ENCODE measurements around the gene NID1. TPM values are rescaled to one million over a fixed set of nuclear protein-coding genes. Genes with fewer than 3 reads are reported as not detected.

The NID1 gene
- total RNA-seq, 1 donor from 2014 or later, result 0.11 TPM

DNA sequence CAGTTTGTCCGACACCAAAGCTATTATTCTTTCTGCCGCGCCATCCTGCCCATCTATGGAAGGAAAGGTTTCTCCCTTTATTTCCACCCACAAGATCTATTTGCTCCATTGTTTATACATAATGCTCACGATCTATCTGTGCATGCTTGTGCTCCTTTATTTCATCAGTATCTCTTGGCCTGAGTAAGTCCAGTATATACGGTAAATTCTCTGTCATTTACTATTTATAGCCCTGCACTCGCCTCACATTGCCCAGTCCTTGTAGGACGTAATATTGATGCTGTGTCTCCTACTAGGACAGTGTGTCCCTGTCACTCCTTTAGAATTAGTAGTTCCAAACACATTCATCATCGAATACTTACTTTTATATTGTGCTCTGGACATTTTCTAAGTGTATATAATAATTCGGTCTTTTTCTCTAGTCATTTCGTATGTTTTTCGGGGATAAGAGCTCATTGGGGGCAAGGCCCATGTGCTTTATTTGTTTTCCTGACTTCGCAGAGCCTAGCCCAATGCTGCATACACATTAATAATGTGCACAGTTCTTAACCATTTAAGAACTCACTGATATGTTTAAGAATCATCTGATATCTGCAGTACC lies 3.1 kb upstream of the NID1 start:
- intact Hi-C loops (cut with micrococcal nuclease), result loop anchor here (2.0 to 10.0 kb wide), 3 partner anchors 69 to 563 kb away; partner anchors contain the start of genes B3GALNT2 and LYST

DNA sequence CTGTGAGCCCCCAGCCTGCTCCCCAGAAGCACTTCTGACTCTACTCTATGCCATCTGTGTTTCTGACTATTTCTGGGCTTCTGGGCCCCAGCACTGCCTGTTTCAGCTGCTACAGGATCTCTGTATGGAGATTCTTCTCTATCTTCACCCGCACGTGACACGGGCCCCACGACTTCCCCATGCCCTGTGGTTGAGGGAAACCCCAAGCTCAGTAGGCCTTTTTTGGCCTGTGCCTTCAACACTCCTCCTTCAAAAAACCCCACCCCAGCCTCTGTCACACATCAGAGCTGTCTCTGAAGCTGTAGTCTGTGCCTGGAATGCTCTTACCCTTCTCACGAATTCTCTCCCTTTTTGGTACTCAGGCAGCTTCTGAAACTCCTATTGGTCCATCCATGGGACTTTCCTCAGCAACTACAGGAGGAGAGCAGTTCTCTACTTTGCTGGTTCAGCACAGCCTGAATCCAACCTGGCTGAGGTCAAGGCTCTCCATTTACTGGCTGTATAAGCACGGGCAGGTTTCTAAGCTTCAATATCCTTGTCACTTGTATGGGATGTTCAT lies 2.0 kb upstream of the NID1 start:
- intact Hi-C loops (cut with micrococcal nuclease), result loop anchor here (2.0 to 10.0 kb wide), 3 partner anchors 68 to 562 kb away; partner anchors contain the start of genes B3GALNT2 and LYST

DNA sequence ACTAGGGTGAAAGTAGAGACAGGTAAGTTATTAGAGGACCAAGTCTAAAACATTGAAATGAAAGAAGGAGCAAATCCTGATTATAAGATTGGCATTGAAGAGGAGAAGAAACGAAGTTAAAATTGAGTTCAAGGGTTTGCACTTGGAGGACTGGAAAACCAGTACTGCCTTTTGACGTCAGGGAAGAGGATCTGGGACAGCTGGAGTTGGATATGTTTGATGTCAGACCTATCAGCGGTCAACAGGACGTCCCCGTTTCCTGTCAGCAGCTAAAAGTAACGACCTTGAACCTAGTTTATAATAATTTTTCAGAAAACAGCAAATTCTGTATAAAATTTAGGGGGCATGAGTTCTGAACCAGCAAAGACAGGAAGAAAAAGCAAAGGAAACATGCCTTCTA lies 1.2 kb upstream of the NID1 start:
- intact Hi-C loops (cut with micrococcal nuclease), result loop anchor here (2.0 to 10.0 kb wide), 3 partner anchors 67 to 561 kb away; partner anchors contain the start of genes B3GALNT2 and LYST

DNA sequence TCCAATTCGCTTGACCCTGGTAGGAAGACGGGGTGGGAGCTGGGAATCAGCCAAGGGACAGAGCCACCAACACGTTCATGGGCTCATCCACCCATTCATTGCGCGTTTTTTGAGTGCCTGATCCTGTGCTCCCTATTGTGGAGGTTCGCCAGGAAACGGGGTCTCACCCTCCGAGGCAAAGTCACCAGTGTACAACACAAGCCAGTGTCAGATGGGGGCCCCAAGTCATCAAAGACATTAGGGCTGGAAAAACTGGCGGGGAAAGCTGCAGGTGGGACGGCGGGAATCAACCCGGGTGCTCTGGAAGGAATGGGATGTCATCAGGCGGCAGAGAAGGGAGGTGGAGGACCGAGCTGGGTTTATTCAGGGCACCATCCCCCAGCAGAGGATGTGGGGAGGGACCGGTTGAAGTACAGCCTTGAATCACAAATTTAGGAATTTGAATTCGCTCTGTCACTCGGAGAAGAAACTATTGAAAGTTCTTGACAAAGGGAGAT lies 667 bp upstream of the NID1 start:
- intact Hi-C loops (cut with micrococcal nuclease), result loop anchor here (2.0 to 10.0 kb wide), 3 partner anchors 67 to 561 kb away; partner anchors contain the start of genes B3GALNT2 and LYST

DNA sequence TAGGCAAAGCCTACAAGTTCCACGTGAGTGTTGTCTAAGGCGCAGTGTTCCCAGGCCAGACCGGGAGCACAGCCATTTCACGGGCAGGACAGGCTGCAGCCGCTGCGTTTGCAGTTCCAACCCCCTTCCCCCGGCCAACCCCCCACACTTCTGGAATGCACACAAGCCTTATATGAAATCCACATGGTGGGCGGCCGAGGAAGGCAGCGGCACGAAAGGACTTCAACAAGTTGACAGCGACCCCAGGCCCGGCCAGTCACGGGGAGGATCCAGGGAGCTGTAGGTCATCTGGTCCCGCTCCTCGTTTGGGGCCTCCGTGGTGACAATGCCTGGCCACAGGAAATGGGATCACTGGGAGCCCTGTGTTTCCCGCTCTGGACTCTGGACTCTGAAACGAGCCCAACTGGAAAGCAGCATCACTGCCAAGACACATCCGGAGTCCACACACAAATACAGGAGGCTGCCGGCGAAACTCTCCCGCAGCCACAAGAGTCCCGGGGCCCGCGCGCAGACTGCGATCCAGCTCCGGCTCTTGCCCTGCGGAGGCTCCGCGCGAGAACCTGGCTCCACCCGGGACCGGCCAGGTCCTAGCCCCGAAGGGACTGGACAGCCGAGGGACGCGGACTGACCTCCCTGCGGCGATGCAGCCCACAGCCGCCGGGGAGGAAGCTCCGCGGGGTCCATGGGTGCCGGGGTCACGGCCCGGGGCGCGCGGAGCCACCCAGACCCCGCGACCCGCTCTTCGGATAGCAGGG lies 794 bp downstream of the NID1 start:
- intact Hi-C loops (cut with micrococcal nuclease), result loop anchor here (10.0 kb wide), 1 partner anchor 559 kb away; the partner anchor contains the start of gene B3GALNT2

DNA sequence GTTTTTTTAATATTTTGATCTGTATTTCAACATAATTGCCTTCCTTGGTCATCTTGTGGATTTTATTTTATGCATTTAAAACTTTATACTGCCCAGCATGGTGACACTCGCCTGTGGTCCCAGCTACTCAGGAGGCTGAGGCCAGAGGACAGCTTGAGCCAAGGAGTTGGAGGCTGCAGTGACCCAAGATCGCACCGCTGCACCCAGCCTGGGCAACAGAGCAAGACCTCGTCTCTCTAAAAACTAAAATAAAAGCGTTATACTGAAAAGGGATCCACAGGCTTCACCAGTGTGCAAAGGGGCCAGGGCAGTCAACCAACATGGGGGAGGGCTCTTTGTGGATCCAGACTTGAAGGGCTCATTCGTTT lies 1.4 kb downstream of the NID1 start:
- intact Hi-C loops (cut with micrococcal nuclease), result loop anchor here (10.0 kb wide), 1 partner anchor 559 kb away; the partner anchor contains the start of gene B3GALNT2

DNA sequence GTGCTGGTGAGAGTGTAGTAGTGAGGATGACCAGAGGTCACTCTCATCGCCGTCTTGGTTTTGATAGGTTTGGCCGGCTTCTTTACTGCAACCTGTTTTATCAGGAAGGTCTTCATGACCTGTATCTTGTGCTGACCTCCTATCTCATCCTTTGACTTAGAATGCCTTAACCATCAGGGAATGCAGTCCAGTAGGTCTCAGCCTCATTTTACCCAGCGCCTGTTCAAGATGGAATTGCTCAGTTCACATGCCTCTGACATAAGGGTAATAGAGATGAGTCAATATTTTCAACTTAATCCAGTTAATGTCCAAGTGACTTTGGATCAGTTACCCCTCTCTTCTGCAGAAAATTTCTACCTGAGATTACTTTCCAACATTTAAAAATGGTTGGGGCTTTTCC lies 4.6 kb downstream of the NID1 start:
- intact Hi-C loops (cut with micrococcal nuclease), result loop anchor here (10.0 kb wide), 1 partner anchor 555 kb away; the partner anchor contains the start of gene B3GALNT2

DNA sequence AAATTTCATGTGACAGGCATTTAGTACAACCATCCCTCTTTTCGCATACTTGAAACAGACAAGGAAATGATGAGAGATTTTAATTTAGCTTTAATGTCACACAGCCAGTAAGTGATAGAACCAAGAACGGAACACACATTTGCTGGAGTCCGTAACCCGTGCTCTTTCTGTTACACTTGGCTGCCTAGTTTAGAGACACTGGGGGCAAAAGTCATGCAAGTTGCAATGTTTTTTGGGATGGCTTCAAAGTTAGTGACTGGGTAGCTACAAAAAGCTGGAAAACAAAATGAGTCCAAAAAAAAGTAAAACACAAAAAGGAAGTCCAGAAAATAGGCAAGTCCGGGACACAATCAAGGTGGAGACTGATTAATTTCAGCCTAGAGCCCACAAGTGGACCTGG lies 5.9 kb downstream of the NID1 start:
- intact Hi-C loops (cut with micrococcal nuclease), result no loop called here

DNA sequence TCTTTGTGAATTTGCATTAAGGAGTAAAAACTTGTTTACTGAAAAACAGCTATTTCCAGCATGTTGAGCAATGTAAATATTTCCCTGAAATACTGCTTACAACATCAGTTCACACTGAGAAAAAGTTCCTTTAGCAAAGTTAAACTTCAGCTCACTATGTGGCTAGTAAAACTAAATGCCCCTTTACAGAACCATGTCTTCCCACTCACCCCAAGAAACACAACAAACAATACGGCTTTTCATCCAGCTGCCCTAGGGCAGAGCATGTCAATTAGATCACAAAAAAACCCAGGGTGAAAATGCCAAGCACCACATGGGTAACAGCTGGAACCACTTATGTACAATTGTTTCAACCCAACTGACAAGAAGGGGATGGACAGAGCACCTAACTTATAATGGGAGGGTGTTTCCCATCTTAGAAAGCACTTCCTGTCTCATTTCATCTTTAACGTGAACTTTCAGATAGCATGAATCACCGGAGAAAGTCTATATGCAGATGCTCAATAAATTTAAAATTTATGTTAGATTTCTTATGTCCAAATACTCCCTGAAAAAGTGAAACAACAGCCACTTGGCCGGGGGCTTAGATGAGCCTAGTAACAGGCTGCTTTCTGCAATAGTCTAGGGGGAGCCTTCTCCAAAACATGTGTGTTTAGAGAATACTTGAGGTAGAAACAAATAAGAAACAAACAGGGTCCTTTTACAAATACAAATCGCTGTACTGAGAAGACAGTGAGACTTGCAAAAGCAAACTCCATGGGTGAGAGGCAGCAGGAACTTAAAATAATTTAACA lies 6.6 kb downstream of the NID1 start:
- intact Hi-C loops (cut with micrococcal nuclease), result no loop called here

DNA sequence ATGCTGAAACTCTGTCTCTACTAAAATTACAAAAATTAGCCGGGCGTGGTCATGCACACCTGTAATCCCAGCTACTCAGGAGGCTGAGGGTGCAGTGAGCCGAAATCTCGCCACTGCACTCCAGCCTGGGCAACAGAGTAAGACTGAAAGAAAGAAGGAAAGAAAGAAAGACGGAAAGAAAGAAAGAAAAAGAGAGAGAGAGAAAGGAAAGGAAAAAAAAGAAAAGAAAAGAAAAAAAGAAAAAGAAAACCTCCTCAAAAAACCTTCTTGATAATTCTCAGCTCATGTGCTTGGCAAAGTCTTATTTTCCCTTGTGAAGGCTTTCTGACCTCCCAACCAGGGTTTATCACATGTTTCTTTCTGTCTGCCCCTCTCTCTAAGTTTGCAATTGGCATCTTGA lies 7.3 kb downstream of the NID1 start:
- intact Hi-C loops (cut with micrococcal nuclease), result no loop called here

DNA sequence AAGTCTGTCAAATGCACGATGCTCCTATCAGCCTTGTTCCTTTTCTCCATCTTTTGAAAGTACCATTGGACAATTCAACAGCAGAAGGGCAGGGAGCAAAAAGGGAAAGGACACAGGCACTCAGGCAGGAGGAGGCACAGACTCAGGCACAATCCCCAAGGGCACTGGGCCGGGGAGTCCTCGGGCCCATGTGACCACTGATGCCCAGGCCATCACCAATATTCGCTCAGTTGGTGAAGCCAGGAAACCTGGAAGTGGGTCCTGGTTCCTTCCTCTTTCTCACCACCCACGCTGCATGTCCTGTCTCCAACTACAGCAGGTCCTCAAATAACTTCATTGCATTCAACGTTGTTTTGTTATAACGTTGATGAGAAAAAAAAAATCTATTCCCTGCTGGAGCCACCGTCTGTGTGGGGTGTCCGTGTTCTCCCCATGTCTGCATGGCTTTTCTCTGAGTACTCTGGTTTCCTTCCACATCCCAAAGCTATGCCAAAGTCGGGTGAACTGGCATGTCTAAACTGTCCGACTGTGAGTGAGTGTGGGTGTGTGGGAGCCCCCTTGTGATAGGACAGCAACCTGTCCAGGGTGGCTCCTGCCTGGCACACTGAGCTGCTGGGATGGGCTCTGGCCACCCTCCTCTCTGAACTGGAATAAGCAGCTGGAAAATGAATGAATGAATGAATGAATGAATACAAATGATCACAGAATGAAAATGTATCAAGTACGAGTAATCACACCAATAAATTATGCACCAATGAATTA lies 12.5 kb downstream of the NID1 start:
- intact Hi-C loops (cut with micrococcal nuclease), result no loop called here

DNA sequence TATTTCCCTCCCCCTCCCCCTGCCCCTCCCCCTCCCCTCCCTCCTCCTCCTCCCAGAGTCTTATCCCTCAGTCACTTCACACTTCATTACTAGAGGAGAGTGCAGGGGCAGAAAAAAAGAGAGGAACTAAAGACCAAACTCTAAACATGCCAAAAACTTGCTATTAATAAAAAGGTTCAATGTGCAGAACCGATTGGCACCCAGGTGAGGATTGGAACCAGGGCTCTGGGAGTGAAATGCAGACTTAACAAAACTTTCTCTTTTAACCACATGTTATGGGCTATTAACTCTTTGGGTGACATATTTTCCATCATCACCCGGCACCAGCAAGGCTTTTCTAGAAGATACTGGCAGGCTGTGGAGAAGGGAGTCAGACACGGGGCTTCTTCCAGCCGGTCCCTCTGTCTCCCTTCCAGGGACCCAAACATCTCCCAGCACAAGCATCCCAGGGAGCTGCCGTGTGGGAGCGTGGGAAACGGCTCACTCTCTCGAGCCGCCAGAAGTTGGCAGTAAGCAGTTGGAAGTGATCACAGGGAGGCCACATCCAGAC lies 13.6 kb downstream of the NID1 start:
- intact Hi-C loops (cut with micrococcal nuclease), result no loop called here

DNA sequence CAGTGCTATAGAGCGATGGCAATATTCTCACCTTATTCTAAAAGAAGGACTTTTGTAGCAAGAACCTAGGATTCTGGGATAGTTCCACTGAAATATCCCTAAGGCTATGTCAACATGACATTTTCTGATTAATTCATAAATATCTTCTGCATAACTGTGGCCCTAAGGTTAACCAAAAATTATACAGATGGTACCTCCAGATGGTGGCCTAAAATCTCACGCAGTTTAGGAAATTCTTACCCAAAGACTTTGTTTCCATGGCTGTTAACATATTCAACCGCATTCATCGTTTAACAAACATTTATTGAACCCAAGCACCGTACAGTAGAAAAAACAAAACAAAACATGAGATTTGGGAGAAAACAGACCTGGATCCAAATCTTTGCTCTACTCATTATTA lies 19.1 kb downstream of the NID1 start:
- intact Hi-C loops (cut with micrococcal nuclease), result no loop called here

DNA sequence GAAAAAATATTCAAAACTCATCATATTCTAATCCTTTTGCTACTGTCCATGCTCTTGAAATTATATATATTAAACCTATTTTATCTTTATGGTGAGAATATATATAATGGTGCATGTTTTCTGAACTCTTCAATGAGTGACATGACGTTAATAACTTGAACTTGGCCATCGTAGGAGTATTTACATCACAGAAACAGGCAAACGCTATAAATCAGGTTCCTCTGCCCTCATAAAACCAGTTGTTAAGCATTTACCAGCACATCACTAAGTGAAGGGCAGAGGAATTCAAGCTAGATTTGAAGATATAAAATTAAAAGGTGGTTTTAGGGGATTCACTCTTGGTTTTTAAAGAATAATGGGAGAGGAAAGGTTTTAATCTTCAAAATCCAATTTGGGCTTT lies 20.5 kb downstream of the NID1 start:
- intact Hi-C loops (cut with micrococcal nuclease), result no loop called here

DNA sequence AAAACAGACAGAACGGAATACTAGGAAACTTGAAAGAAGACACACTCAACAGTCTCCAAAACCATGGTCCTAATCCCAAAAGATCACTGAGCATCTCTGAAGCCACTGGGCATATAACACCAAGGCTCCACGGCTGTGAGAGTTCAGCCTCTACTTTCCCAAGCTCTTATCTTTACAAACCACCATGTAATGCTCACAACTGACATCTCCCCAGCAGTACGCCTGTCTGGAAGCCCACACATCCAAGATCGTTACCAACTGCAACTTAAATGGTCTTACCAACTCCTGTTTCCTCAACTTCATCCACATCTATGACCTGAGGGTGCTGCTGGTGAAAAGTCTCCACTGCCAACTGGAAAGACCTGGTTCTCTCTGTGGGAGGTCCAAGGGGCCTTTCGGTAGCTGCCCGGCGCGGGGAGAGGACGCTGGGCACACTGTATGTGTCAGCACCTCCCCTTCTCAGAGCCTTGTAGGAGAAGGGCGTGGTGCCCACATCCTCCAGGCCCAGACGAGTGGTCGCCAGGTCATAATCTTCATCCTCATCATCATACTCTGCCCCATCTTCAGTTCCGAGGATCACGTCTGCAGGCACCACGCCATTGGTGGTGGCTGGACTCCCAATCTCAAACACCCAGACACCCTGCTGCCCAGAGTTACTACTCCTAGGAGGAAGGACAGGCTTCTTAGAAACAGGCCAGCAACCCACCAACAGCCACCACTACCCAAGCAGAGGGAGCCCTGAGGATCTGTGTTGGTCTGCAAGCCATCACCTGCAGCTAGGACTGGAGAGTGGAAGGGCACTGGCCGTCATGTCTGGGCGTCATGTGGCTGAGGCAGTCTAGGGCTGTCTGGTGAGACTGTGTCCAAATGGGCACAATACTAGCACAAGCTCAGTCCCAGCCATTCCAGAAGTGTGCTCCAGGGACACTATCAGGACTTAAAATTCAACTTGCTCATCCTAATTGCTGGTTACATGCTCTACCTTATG lies 23.0 kb downstream of the NID1 start:
- intact Hi-C loops (cut with micrococcal nuclease), result no loop called here

DNA sequence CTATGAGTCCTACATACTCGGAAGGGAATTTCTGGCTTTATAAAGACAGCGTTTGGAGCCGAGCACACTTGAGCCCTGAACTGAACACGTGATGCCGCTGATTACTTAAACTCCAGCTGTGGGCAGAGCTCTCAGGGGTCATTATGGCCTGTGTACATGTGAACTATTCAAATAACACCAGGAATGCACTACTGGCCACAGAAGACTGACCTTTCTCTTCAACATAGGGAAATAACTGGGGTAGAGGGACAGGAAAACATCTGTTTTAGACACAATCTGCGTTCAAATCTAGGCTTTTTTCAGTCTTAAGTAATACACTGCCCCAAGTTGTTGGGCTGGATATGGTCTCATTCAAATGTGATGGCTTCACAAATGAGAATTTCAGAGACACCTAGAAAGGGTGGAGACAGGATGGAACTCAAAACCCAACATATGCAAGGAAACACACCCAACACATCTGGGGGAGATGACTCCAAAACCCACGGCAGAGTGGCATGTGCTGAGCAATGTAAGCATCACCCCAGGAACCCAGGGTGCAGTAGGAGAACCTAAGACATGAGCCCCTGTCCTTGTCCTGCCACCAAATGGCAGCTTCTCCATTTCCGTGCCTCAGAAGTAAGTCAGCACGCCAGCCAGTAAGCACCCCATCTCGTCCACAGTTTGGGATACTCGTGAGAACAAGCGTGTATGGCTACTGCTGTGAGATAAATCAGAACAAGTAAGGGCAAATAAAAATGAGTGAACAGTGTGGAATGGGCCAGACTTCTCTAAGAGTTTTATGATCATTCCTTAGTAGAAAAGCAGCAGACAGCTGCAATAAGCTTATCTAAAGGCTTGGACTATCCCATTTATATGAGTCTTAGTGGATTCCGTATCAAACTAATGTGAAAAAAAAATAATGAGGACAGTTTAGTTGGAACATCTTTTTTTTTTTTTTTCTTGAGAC lies 24.9 kb downstream of the NID1 start:
- intact Hi-C loops (cut with micrococcal nuclease), result no loop called here

DNA sequence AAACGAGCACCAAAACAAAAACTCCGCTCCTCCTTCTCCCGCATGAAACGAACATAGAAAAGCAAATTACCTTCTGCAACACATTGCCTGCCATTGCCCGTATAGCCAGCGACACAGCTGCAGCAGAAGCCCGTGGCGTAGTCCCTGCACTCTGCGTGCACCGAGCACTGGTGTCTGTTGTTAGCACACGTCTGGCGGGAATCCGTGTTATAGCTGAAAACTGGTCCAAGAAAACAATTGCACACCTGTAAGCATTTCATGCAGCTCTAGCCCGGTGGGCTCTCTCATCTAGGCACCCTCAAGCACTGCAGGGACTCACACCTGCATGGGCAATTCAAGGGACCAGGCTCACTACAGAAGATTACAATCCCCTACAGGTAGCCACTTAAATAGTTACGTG lies 26.9 kb downstream of the NID1 start:
- intact Hi-C loops (cut with micrococcal nuclease), result no loop called here

DNA sequence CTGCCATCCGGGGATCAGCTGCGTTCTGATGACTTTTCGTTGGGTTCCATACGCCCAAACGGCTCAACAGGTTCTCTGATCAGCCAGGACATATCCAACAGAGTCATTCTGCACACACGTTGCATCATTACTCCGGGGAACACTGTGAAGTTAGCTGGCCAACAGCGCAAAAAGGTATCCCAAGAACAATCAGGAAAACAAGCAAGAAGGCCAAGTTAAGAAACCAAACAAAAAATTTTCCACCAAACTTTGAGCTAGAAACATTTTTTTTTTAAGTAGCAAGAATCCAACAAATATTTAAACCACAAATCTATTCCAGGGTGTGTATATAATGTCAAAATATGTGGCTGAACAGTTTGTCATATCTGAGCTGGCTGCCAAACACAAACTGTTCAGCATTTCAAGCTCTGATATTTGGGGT lies 29.2 kb downstream of the NID1 start:
- intact Hi-C loops (cut with micrococcal nuclease), result no loop called here
